Activated T-cell treated with anti-CD3 and anti-CD28 coated beads, Interleukin-2, amount 50 U/mL, for 72 hours (primary cell): ENCODE measurements around the gene FAAP20. TPM values are rescaled to one million over a fixed set of nuclear protein-coding genes. Genes with fewer than 3 reads are reported as not detected.
"Not testable (repeated sequence)": the region's sequence is repeated elsewhere in the genome, so short reads cannot be mapped to it uniquely, and the experiment has no call there.

Experiments
- ATAC-seq, 2 donors: fragments of 150-1000 bp; cut with Tn5 transposase; replicated peaks in 1 of 2; 2 replicates each; pipeline ENCODE4 v1.10.0; 2021; ENCODE audit warnings: moderate library complexity in 2 of 2, mild to moderate bottlenecking in 1 of 2
- DNase-seq, 2 donors: peaks; one replicate each; pipeline ENCODE4 v3.0.0; 2021 to 2022; ENCODE audit warnings: mixed read lengths in 1 of 2
- H3K27ac Mint-ChIP-seq: one replicate; pipeline ENCODE4 v1.8.0; 2022; ENCODE audit warnings: mild to moderate bottlenecking, moderate library complexity, mixed read lengths
- H3K27me3 Mint-ChIP-seq: one replicate; pipeline ENCODE4 v1.8.0; 2022; ENCODE audit warnings: low read depth, mixed read lengths
- H3K36me3 Mint-ChIP-seq, 2 donors: one replicate each; pipeline ENCODE4 v1.8.0; 2022; ENCODE audit warnings: mixed read lengths in 2 of 2, mild to moderate bottlenecking in 1 of 2; ENCODE audit not compliant: insufficient read depth in 2 of 2
- H3K4me1 Mint-ChIP-seq: one replicate; pipeline ENCODE4 v1.8.0; 2022; ENCODE audit warnings: low read depth, mixed read lengths
- H3K4me3 Mint-ChIP-seq, 2 donors: one replicate each; pipeline ENCODE4 v1.8.0; 2022; ENCODE audit warnings: mild to moderate bottlenecking in 2 of 2, mixed read lengths in 2 of 2, moderate library complexity in 2 of 2
- H3K9me3 Mint-ChIP-seq, 2 donors: one replicate each; pipeline ENCODE4 v1.8.0; 2022; ENCODE audit warnings: mixed read lengths in 2 of 2
- total RNA-seq, 2 donors: library from RNA; stranded (reverse); gene quantifications; one replicate each; pipeline ENCODE4 v1.2.3, GENCODE V29; 2022

Gene FAAP20
- total RNA-seq, 2 donors from 2014 or later: 74.6 to 80.4 TPM

DNA sequence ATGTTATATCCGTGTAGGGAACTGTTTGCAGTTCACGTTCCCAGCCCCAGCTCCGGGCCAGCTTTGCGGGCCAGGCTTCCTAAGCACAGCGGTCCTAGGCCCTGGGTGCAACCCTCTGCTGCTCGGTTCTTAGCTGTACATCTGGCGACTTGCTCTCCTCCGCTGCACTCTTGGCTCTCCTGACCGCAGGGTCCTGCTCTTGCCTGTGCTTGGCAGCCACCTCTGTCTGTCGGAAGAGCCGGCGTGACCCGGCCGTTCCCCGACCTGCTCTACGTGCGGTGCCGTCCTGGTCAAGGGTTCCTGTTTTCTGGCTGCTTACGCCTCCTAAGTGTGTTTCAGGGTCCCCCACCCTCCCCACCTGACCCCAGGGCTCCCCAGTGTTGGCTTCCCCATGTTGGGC is 36.7 kb downstream of the FAAP20 start:
- H3K9me3 Mint-ChIP-seq: peaks cover 6 to 7% of the 10 kb centered on the region in 2 donors
- no peak overlapping the region for H3K4me3 Mint-ChIP-seq
- no peak for DNase-seq
- no peak overlapping the region for H3K27ac Mint-ChIP-seq
- ATAC-seq: no peak
- peaks cover 0 to 6% of the 10 kb centered on the region in 2 donors for H3K36me3 Mint-ChIP-seq
- no peaks in the 10 kb centered on the region for H3K27me3 Mint-ChIP-seq
- H3K4me1 Mint-ChIP-seq: peaks cover 5% of the 10 kb centered on the region

DNA sequence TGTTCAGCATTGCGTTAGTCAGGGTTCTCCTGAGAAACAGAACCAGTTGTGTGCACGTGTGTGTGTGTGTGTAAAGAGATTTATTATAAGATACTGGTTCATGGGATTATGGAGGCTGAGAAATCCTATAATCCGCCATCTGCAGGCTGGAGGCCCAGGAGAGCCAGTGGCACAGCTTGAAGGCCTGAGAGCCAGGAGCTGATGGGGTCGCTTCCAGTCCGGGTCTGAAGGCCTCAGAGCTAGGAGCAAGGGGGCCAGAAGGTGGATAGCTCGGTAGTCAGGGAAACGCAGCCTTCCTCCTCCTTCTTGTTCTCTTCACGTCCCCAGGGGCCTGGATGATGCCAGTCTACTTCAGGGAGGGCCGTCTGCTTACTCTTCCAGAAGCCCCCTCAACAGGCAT is 37.7 kb downstream of the FAAP20 start:
- Mint-ChIP-seq H3K36me3 (peaks cover 0 to 6% of the 10 kb centered on the region in 2 donors), H3K27ac (no peak overlapping the region), H3K4me3 (no peak overlapping the region), H3K9me3 (peaks cover 6 to 7% of the 10 kb centered on the region in 2 donors), H3K27me3 (no peaks in the 10 kb centered on the region), H3K4me1 (peaks cover 9% of the 10 kb centered on the region)
- no peak for ATAC-seq
- no peak for DNase-seq

DNA sequence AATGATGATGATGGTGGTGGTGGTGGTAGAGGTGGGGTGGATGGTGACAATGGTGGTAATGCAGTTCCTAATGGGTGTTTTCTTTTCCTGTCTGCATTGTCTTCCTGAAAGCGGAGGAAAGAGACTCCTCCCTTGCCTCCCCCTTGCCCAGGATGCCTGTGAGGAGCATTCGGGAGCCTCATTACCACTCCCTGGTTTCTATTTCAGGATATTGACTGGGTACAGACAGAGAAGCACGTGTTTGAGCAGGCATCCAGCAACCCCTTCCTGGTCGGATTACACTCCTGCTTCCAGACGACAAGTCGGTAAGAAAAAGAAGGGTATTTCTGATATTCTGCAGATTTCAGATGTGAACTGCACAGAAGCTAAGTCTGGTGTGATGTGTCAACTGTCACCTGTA is 38.8 kb downstream of the FAAP20 start:
- DNase-seq (no peak), ATAC-seq (no peak)
- no peak overlapping the region for H3K27ac Mint-ChIP-seq
- H3K36me3 Mint-ChIP-seq: peaks cover 0 to 6% of the 10 kb centered on the region in 2 donors
- peaks cover 6 to 7% of the 10 kb centered on the region in 2 donors for H3K9me3 Mint-ChIP-seq
- no peak overlapping the region for H3K4me3 Mint-ChIP-seq
- H3K27me3 Mint-ChIP-seq: no peaks in the 10 kb centered on the region
- peaks cover 9% of the 10 kb centered on the region for H3K4me1 Mint-ChIP-seq

DNA sequence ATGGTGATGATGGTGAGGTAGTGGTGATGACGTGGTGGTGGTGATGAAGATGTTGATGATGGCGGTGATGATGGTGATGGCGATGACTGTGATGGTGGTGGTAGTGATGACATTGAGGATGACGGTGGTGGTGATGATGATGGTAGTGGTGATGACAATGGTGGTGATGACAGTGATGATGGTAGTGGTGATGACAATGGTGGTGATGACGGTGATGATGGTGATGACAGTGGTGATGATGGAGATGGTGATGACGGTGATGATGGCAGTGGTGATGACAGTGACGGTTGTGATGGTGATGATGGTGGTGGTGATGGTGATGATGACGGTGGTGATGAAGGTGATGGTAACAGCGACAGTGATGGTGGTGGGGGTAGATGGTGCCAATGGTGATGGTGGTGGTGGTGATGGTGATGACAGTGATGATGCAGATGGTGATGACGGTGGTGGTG is 39.4 kb downstream of the FAAP20 start:
- H3K4me3 Mint-ChIP-seq: no peak overlapping the region
- ATAC-seq (peak in 1 of 2 donors; percentile 33), DNase-seq (no peak)
- H3K27ac Mint-ChIP-seq: no peak overlapping the region
- H3K9me3 Mint-ChIP-seq: peaks cover 6 to 7% of the 10 kb centered on the region in 2 donors
- H3K27me3 Mint-ChIP-seq: no peaks in the 10 kb centered on the region
- peaks cover 9% of the 10 kb centered on the region for H3K4me1 Mint-ChIP-seq
- H3K36me3 Mint-ChIP-seq: peaks cover 0 to 6% of the 10 kb centered on the region in 2 donors

DNA sequence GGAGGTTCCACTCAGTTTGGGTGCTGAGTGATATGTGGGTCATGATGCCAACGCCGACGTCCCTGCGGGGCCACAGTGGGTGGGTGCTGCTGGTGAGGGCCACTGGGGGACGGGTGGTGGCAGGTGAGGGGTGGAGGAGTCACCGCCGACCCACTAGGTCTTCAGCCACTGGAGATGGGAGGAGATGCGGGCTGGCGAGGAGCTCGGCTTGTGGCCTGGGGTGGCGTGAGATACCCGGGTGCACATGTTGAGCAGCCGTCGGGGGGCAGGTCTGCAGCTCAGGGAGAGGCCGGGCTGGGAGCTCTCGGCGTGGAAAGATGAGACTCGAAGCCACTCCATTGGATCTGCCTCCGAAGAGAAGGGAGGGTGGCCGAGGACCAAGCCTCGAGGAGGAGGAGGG is 40.5 kb downstream of the FAAP20 start:
- Mint-ChIP-seq H3K9me3 (peaks cover 6 to 7% of the 10 kb centered on the region in 2 donors), H3K4me1 (peaks cover 9% of the 10 kb centered on the region), H3K36me3 (peaks cover 0 to 6% of the 10 kb centered on the region in 2 donors), H3K4me3 (no peak overlapping the region), H3K27me3 (no peaks in the 10 kb centered on the region), H3K27ac (no peak overlapping the region)
- ATAC-seq (no peak), DNase-seq (no peak)

DNA sequence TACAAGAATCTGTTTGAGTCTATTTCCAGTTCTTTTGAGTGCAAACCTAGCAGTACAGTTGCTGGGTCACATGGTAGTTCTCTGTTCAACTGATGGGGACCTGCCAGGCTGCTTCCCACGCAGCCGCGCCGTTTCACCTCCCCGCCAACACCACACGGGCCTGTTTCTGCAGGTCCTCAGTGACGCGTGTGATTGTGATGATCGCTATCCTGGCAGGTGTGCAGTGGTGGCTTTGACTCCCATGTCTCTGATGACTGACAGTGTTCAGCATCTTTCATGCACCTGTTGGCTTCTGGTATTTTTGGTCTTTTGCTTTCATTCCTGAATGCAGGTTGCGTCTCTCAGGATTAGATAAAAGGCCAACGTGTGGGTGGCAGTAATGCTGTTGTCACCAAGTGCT is 41.6 kb downstream of the FAAP20 start:
- ATAC-seq (peak; percentile 41 to 56), DNase-seq (peak in 1 of 2 donors; percentile 32)
- Mint-ChIP-seq H3K4me1 (peaks cover 9% of the 10 kb centered on the region), H3K27ac (no peak overlapping the region), H3K27me3 (no peaks in the 10 kb centered on the region), H3K36me3 (peaks cover 0 to 6% of the 10 kb centered on the region in 2 donors), H3K9me3 (peaks cover 6 to 7% of the 10 kb centered on the region in 2 donors), H3K4me3 (peak overlapping the region; percentile 20 to 32)

DNA sequence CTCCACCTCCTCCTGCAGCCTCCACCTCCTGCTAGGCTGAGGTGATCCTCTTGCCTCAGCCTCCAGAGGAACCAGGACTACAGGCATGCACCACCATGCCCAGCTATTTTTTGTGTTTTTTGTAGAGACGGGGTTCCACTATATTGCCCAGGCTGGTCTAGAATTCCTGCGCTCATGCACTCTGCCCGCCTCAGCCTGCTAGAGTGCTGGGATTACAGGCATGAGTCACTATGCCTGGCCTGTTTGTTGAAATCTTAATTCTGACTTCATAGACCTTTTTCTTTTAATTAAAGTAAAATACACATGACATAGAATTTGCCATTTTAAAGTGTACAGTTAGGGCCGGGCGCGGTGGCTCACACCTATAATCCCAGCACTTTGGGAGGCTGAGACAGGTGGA is 42.7 kb downstream of the FAAP20 start:
- Mint-ChIP-seq H3K4me3 (no peak overlapping the region), H3K36me3 (peaks cover 0 to 6% of the 10 kb centered on the region in 2 donors), H3K9me3 (peaks cover 6 to 7% of the 10 kb centered on the region in 2 donors), H3K27me3 (no peaks in the 10 kb centered on the region), H3K4me1 (peaks cover 9% of the 10 kb centered on the region), H3K27ac (no peak overlapping the region)
- no peak for ATAC-seq
- DNase-seq: no peak

DNA sequence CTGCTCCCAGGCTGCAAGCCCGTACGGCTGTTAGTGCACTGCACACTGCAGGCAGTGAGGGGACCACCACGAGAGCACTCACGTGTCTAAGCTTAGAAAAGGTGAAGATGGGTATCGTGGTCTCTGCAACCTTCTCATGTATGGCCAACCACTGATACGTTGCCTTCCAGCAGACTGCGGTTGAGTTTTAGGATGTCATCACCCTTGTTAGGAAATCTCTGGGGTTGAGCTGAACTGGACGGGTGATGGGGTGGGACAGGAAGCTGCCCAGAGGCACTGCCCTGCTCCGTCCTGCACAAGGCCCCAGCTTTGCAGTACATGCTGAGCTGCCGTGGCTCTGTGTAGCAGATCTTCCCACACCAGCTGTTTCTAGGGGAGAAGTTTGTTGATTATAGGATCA is 43.3 kb downstream of the FAAP20 start:
- no peak for DNase-seq
- H3K4me3 Mint-ChIP-seq: no peak overlapping the region
- H3K27ac Mint-ChIP-seq: no peak overlapping the region

DNA sequence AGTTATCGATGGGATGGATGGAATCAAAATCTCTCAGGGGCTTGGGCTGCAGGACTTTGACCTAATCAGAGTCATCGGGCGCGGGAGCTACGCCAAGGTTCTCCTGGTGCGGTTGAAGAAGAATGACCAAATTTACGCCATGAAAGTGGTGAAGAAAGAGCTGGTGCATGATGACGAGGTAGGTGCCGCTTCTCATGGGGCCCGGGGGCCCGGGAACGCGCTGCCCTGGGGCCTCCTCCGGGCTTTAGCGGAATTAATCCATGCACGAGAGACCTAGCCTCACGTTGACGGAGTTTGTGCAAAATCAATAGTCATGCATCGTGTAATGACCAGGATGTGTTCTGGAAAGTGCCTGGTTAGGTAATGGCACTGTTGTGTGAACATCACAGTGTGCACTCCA is 43.8 kb downstream of the FAAP20 start:
- Mint-ChIP-seq H3K27me3 (no peaks in the 10 kb centered on the region), H3K4me3 (no peak overlapping the region), H3K36me3 (peaks cover 0 to 6% of the 10 kb centered on the region in 2 donors), H3K4me1 (peaks cover 9% of the 10 kb centered on the region), H3K9me3 (peaks cover 6 to 7% of the 10 kb centered on the region in 2 donors), H3K27ac (no peak overlapping the region)
- ATAC-seq: no peak
- DNase-seq: no peak

More for the DNA sequence above, 43.3 kb downstream of the FAAP20 start:
- Mint-ChIP-seq H3K4me1 (peaks cover 9% of the 10 kb centered on the region), H3K36me3 (peaks cover 0 to 6% of the 10 kb centered on the region in 2 donors), H3K27me3 (no peaks in the 10 kb centered on the region), H3K9me3 (peaks cover 6 to 7% of the 10 kb centered on the region in 2 donors)
- no peak for ATAC-seq

DNA sequence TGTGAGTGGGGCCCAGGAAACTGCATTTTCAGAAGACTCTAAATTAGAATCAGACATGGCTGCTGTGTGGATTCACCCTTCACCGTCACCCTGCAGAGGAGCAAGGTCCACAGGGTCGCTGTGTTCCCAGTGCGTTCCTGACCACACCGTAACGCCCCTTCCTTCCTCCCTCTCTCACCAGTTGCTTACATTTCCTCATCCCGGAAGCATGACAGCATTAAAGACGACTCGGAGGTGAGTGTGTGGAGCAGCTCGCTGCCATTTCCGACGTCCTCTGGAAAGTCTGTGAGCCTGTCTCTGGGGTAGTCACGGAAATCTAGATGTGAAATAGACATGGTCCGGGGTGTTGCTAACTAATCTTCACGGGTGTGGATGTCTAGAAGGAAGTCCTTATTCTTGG is 45.9 kb downstream of the FAAP20 start:
- ATAC-seq (peak; percentile 59 to 84), DNase-seq (peak; percentile 35 to 50)
- Mint-ChIP-seq H3K27me3 (no peaks in the 10 kb centered on the region), H3K4me1 (peaks cover 9% of the 10 kb centered on the region), H3K4me3 (no peak overlapping the region), H3K9me3 (no peaks in the 10 kb centered on the region), H3K36me3 (no peaks in the 10 kb centered on the region), H3K27ac (no peak overlapping the region)

DNA sequence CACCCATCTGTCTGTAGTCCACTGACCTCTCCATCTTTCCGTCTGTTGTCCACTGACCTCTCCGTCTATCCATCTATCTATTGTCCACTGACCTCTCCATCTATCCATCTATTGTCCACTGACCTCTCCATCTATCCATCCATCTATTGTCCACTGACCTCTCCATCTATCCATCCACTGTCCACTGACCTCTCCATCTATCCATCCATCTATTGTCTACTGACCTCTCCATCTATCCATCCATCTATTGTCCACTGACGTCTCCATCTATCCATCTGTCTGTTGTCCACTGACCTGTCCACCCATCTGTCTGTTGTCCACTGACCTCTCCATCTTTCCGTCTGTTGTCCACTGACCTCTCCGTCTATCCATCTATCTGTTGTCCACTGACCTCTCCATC is 46.7 kb downstream of the FAAP20 start:
- not testable (repeated sequence) for DNase-seq, H3K27ac Mint-ChIP-seq, H3K4me3 Mint-ChIP-seq, H3K27me3 Mint-ChIP-seq, H3K9me3 Mint-ChIP-seq, H3K36me3 Mint-ChIP-seq, ATAC-seq, H3K4me1 Mint-ChIP-seq

DNA sequence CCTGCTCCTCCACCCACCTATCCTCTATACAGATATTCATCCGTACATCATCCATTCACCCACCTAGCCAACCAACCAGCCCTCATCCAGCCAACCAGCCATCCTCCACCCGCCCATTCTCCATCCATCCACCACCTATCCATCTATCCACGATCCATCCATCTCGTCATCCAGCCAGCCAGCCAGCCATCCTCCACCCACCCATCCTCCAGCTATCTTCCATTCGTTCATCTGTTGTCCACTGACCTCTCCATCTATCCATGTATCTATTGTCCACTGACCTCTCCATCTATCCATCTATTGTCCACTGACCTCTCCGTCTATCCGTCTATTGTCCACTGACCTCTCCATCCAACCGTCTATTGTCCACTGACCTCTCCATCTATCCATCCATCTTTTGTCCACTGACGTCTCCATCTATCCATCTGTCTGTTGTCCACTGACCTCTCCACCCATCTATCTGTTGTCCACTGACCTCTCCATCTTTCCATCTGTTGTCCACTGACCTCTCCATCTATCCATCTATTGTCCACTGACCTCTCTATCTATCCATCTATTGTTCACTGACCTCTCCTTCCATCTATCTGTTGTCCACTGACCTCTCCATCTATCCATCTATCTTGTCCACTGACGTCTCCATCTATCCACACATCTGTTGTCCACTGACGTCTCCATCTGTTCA is 47.6 kb downstream of the FAAP20 start:
- DNase-seq (no peak), ATAC-seq (no peak)
- Mint-ChIP-seq H3K27ac (no peak overlapping the region), H3K36me3 (no peaks in the 10 kb centered on the region), H3K9me3 (no peaks in the 10 kb centered on the region), H3K4me1 (no peaks in the 10 kb centered on the region), H3K27me3 (no peaks in the 10 kb centered on the region), H3K4me3 (no peak overlapping the region)

DNA sequence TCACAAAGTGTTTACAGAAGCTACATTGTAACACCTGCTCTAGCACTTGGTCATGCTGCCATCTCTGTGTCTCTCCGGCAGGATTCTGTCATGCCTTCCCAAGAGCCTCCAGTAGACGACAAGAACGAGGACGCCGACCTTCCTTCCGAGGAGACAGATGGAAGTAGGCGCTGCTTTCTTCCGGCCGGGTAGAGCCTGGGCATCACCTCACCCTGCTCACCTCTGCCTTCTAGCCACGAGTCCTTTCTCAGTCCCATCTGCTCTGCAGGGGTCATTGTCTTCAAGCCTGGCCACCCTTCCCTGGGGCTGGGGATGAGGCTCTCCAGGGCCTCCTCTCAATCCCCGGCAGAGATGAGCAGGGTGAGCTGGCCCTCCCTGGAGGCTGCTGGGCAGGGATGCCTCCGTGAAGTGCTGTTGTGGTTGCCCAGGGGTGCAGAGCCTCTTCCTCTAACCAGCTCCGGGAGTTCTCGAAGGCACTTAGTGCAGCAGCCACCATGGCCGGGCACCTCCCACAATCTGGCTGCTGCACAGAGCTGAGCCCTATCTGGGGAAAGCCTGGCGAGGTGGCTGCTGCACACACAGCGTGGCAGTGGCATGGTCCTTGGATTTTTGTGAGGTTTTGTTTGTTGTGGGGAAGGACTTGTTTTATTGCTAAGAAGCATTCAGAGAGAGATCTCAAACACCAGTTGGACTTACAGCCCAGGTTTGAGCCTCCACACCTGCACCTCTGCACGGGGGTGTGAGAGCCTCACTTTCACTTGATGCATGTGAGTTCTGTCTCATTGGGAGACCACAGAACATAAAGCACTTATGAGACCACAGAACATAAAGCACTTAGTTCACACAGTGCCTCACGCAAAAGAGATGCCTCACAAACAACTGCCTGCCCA is 48.4 kb downstream of the FAAP20 start:
- Mint-ChIP-seq H3K27me3 (no peaks in the 10 kb centered on the region), H3K4me3 (no peak overlapping the region), H3K27ac (no peak overlapping the region), H3K4me1 (no peaks in the 10 kb centered on the region), H3K36me3 (no peaks in the 10 kb centered on the region), H3K9me3 (no peaks in the 10 kb centered on the region)
- no peak for DNase-seq
- peak; percentile 59 to 73 for ATAC-seq
